B cell (primary cell): ENCODE data around the gene CHFR.
"Not testable (repeated sequence)": the region's sequence is repeated elsewhere in the genome, so short reads cannot be mapped to it uniquely, and the experiment has no call there.

Experiments
- CTCF ChIP-seq: fragments of 200-600 bp; IDR thresholded peaks from one replicate; pipeline ENCODE4 v1.8.0; 2022; ENCODE audit warnings: antibody characterized with exemption, mild to moderate bottlenecking
- EZH2 ChIP-seq: IDR thresholded peaks from 2 replicates; pipeline ENCODE4 v1.6.1; 2012; ENCODE audit warnings: borderline replicate concordance, low read depth, mild to moderate bottlenecking, moderate library complexity, low read length; ENCODE audit not compliant: insufficient read depth, poor library complexity, severe bottlenecking

- peak; percentile 55 for TF ChIP-seq CTCF
- TF ChIP-seq EZH2 = not testable (repeated sequence)
Measured at GRCh38 chr12:132809391-132809790, 78.0 kb downstream of the CHFR start.
